HEK293 (cell line): ENCODE data around the gene RNASET2.

Experiments used
- CTCF ChIA-PET: fragments of 350-600 bp; formaldehyde crosslinking; extraction: SDS; loops from one replicate; lab custom pipeline; 2021; ENCODE audit warnings: antibody characterized with exemption; lab: Yijun Ruan, JAX
- POLR2A ChIA-PET: fragments of 300-600 bp; formaldehyde crosslinking; extraction: SDS; loops from one replicate; lab custom pipeline; 2020; ENCODE audit warnings: antibody characterized with exemption, inconsistent platforms; lab: Yijun Ruan, JAX
- H3K27ac ChIP-seq: fragments of 200-500 bp; sonication (Bioruptor generic); 2 replicates; pipeline ENCODE4 v1.5.1; 2014; ENCODE audit warnings: low read depth, low read length, control low read depth, inconsistent platforms; ENCODE audit errors: extremely low read depth
- H3K36me3 ChIP-seq, 2 experiments: fragments of 200-500 bp in 1 of 2; sonication (Bioruptor generic) in 1 of 2; 1 replicate in 1 of 2; 2 replicates in 1 of 2; pipeline ENCODE4 v1.5.1; 2014 to 2017; ENCODE audit warnings: inconsistent platforms in 2 of 2, low read length in 2 of 2; ENCODE audit not compliant: control insufficient read depth in 2 of 2, insufficient read depth in 1 of 2
- H3K4me1 ChIP-seq: fragments of 200-500 bp; sonication (Bioruptor generic); 2 replicates; pipeline ENCODE4 v1.5.1; 2014; ENCODE audit warnings: mild to moderate bottlenecking, low read length, inconsistent platforms; ENCODE audit not compliant: control insufficient read depth, insufficient read depth
- H3K4me3 ChIP-seq: 2 replicates; pipeline ENCODE4 v1.5.1; 2011; ENCODE audit warnings: low read depth, mild to moderate bottlenecking, control low read depth, low read length, moderate library complexity
- H3K9me3 ChIP-seq: fragments of 200-500 bp; sonication (Bioruptor generic); 2 replicates; pipeline ENCODE4 v1.5.1; 2014; ENCODE audit warnings: low read depth, low read length, inconsistent platforms; ENCODE audit not compliant: control insufficient read depth, insufficient read depth
- GLI4 ChIP-seq: fragments of 450-650 bp; formaldehyde crosslinking; IDR thresholded peaks from 2 replicates; pipeline ENCODE4 v1.5.1; 2016; ENCODE audit warnings: missing biosample characterization, missing genetic modification characterization
- IKZF3 ChIP-seq: fragments of 450-650 bp; IDR thresholded peaks from 2 replicates; pipeline ENCODE4 v1.5.0; 2018; ENCODE audit warnings: missing biosample characterization, mild to moderate bottlenecking, missing genetic modification characterization, moderate library complexity
- SCRT2 ChIP-seq: fragments of 450-650 bp; formaldehyde crosslinking; IDR thresholded peaks from 2 replicates; pipeline ENCODE4 v1.5.1; 2016; ENCODE audit warnings: missing biosample characterization, missing genetic modification characterization
- TCF7L2 ChIP-seq: IDR thresholded peaks from 2 replicates; pipeline ENCODE4 v1.6.1; 2011; ENCODE audit warnings: low read depth, mild to moderate bottlenecking, inconsistent platforms, low read length, moderate library complexity, borderline replicate concordance
- ZBTB8A ChIP-seq: fragments of 450-650 bp; formaldehyde crosslinking; IDR thresholded peaks from 2 replicates; pipeline ENCODE4 v1.5.1; 2016; ENCODE audit warnings: missing biosample characterization, missing genetic modification characterization
- ZFP37 ChIP-seq: fragments of 450-650 bp; formaldehyde crosslinking; IDR thresholded peaks from 2 replicates; pipeline ENCODE4 v1.5.1; 2016; ENCODE audit warnings: missing biosample characterization, missing genetic modification characterization
- ZFP69B ChIP-seq: fragments of 450-650 bp; formaldehyde crosslinking; IDR thresholded peaks from 2 replicates; pipeline ENCODE4 v1.5.1; 2016; ENCODE audit warnings: missing biosample characterization, missing genetic modification characterization
- ZNF112 ChIP-seq: fragments of 450-650 bp; formaldehyde crosslinking; IDR thresholded peaks from 2 replicates; pipeline ENCODE4 v1.5.0; 2017; ENCODE audit warnings: missing biosample characterization, missing genetic modification characterization
- ZNF174 ChIP-seq: fragments of 450-650 bp; formaldehyde crosslinking; IDR thresholded peaks from 2 replicates; pipeline ENCODE4 v1.5.0; 2017; ENCODE audit warnings: missing biosample characterization, mild to moderate bottlenecking, missing genetic modification characterization
- ZNF2 ChIP-seq: fragments of 450-650 bp; formaldehyde crosslinking; IDR thresholded peaks from 2 replicates; pipeline ENCODE4 v1.5.1; 2016; ENCODE audit warnings: missing biosample characterization, missing genetic modification characterization
- ZNF202 ChIP-seq: fragments of 450-650 bp; formaldehyde crosslinking; IDR thresholded peaks from 2 replicates; pipeline ENCODE4 v1.5.1; 2016; ENCODE audit warnings: missing biosample characterization, missing genetic modification characterization, borderline replicate concordance
- ZNF23 ChIP-seq: fragments of 450-650 bp; formaldehyde crosslinking; IDR thresholded peaks from 2 replicates; pipeline ENCODE4 v1.5.1; 2016; ENCODE audit warnings: missing biosample characterization, missing genetic modification characterization, borderline replicate concordance
- ZNF292 ChIP-seq: fragments of 450-650 bp; formaldehyde crosslinking; IDR thresholded peaks from 2 replicates; pipeline ENCODE4 v1.5.1; 2016; ENCODE audit warnings: low read depth, missing biosample characterization, missing genetic modification characterization, borderline replicate concordance
- ZNF341 ChIP-seq: fragments of 450-650 bp; formaldehyde crosslinking; IDR thresholded peaks from 2 replicates; pipeline ENCODE4; 2016; ENCODE audit warnings: low read depth, missing biosample characterization, missing genetic modification characterization
- ZNF560 ChIP-seq: fragments of 450-650 bp; formaldehyde crosslinking; IDR thresholded peaks from 2 replicates; pipeline ENCODE4 v1.5.1; 2017; ENCODE audit warnings: missing biosample characterization, missing genetic modification characterization, borderline replicate concordance
- ZNF610 ChIP-seq: fragments of 450-650 bp; formaldehyde crosslinking; IDR thresholded peaks from 2 replicates; pipeline ENCODE4 v1.5.1; 2016; ENCODE audit warnings: missing biosample characterization, missing genetic modification characterization, borderline replicate concordance
- ZNF76 ChIP-seq: fragments of 450-650 bp; formaldehyde crosslinking; IDR thresholded peaks from 2 replicates; pipeline ENCODE4; 2016; ENCODE audit warnings: low read depth, missing biosample characterization, missing genetic modification characterization, borderline replicate concordance
- ZNF830 ChIP-seq: fragments of 450-650 bp; IDR thresholded peaks from 2 replicates; pipeline ENCODE4 v1.5.0; 2018; ENCODE audit warnings: missing biosample characterization, missing genetic modification characterization, low read depth, mild to moderate bottlenecking, moderate library complexity
- TF ChIP-seq, protein P1 (sequence below): fragments of 450-650 bp; formaldehyde crosslinking; conservative IDR thresholded peaks from 2 replicates; pipeline ENCODE4 v1.5.1; 2016; ENCODE audit warnings: low read depth, missing biosample characterization, missing genetic modification characterization
- TF ChIP-seq, protein P2 (sequence below): fragments of 450-650 bp; formaldehyde crosslinking; IDR thresholded peaks from 2 replicates; pipeline ENCODE4 v1.5.1; 2016; ENCODE audit warnings: missing biosample characterization, missing genetic modification characterization
- TF ChIP-seq, protein P3 (sequence below): fragments of 450-650 bp; IDR thresholded peaks from 2 replicates; pipeline ENCODE4 v1.5.1; 2018; ENCODE audit warnings: missing biosample characterization, missing genetic modification characterization
- TF ChIP-seq, protein P4 (sequence below): fragments of 450-650 bp; formaldehyde crosslinking; IDR thresholded peaks from 2 replicates; pipeline ENCODE4 v1.5.1; 2016; ENCODE audit warnings: missing biosample characterization, missing genetic modification characterization
- TF ChIP-seq, protein P5 (sequence below): IDR thresholded peaks from 2 replicates; pipeline ENCODE4 v1.6.1; 2011; ENCODE audit warnings: mild to moderate bottlenecking, low read depth, low read length, borderline replicate concordance
- TF ChIP-seq, protein P6 (sequence below): fragments of 450-650 bp; formaldehyde crosslinking; IDR thresholded peaks from 2 replicates; pipeline ENCODE4; 2016; ENCODE audit warnings: missing biosample characterization, missing genetic modification characterization

The RNASET2 gene

DNA sequence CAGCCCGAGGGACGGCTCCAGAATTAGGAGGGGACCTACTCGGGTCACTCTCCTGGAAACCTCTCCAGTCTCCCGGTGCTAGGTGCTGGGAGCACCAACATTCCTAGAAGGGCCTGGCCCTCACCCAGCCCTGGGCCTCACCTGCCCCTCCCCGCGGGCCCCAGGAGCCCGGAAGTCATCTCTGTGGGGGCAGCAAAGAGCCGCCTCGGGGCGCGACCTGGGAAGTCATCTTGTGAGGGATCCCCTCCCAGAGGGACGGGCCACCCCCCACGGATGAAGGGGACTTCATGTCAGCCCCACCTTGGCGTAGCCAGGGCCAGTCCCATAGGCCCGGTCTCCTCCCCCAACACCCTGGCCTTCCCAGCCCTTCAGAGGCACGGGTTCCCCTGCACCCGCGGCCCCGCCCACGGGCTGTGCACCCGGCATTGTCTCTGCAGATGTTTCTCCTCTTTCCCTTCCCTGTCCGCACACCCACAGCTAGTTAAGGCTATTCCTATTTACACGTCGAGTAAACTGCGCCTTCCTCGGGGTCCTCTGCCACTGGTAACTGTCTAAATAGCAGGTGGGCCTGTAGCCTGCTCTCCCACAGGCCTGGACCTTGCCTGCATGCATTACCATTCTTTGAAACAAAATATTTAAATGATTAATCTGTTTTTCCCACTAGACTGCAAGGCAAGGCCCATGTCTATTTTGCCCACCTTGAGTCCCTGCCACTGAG is 896 bp upstream of the RNASET2 start (continued):
- TF ChIP-seq TCF7L2 (no peak), ZFP69B (tag by site-specific recombination) (no peak), GLI4 (no peak), ZFP37 (tag by site-specific recombination) (no peak), ZNF202 (tag by site-specific recombination) (no peak), ZBTB8A (tag by site-specific recombination) (no peak), ZNF341 (tag by site-specific recombination) (peak; percentile 78), ZNF23 (no peak)
- TF ChIP-seq, protein P1, sequence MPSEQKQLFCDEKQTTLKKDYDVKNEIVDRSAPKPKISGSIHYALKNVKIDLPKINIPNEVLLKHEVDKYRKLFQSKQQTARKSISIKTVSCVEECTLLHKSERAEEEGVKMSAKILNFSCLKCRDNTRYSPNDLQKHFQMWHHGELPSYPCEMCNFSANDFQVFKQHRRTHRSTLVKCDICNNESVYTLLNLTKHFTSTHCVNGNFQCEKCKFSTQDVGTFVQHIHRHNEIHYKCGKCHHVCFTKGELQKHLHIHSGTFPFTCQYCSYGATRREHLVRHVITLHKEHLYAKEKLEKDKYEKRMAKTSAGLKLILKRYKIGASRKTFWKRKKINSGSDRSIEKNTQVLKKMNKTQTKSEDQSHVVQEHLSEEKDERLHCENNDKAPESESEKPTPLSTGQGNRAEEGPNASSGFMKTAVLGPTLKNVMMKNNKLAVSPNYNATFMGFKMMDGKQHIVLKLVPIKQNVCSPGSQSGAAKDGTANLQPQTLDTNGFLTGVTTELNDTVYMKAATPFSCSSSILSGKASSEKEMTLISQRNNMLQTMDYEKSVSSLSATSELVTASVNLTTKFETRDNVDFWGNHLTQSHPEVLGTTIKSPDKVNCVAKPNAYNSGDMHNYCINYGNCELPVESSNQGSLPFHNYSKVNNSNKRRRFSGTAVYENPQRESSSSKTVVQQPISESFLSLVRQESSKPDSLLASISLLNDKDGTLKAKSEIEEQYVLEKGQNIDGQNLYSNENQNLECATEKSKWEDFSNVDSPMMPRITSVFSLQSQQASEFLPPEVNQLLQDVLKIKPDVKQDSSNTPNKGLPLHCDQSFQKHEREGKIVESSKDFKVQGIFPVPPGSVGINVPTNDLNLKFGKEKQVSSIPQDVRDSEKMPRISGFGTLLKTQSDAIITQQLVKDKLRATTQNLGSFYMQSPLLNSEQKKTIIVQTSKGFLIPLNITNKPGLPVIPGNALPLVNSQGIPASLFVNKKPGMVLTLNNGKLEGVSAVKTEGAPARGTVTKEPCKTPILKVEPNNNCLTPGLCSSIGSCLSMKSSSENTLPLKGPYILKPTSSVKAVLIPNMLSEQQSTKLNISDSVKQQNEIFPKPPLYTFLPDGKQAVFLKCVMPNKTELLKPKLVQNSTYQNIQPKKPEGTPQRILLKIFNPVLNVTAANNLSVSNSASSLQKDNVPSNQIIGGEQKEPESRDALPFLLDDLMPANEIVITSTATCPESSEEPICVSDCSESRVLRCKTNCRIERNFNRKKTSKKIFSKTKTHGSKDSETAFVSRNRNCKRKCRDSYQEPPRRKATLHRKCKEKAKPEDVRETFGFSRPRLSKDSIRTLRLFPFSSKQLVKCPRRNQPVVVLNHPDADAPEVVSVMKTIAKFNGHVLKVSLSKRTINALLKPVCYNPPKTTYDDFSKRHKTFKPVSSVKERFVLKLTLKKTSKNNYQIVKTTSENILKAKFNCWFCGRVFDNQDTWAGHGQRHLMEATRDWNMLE, result no peak
- TF ChIP-seq, protein P2, sequence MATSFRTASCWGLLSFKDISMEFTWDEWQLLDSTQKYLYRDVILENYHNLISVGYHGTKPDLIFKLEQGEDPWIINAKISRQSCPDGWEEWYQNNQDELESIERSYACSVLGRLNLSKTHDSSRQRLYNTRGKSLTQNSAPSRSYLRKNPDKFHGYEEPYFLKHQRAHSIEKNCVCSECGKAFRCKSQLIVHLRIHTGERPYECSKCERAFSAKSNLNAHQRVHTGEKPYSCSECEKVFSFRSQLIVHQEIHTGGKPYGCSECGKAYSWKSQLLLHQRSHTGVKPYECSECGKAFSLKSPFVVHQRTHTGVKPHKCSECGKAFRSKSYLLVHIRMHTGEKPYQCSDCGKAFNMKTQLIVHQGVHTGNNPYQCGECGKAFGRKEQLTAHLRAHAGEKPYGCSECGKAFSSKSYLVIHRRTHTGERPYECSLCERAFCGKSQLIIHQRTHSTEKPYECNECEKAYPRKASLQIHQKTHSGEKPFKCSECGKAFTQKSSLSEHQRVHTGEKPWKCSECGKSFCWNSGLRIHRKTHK, result no peak
- TF ChIP-seq, protein P3, sequence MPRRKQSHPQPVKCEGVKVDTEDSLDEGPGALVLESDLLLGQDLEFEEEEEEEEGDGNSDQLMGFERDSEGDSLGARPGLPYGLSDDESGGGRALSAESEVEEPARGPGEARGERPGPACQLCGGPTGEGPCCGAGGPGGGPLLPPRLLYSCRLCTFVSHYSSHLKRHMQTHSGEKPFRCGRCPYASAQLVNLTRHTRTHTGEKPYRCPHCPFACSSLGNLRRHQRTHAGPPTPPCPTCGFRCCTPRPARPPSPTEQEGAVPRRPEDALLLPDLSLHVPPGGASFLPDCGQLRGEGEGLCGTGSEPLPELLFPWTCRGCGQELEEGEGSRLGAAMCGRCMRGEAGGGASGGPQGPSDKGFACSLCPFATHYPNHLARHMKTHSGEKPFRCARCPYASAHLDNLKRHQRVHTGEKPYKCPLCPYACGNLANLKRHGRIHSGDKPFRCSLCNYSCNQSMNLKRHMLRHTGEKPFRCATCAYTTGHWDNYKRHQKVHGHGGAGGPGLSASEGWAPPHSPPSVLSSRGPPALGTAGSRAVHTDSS, result no peak
- TF ChIP-seq, protein P4, sequence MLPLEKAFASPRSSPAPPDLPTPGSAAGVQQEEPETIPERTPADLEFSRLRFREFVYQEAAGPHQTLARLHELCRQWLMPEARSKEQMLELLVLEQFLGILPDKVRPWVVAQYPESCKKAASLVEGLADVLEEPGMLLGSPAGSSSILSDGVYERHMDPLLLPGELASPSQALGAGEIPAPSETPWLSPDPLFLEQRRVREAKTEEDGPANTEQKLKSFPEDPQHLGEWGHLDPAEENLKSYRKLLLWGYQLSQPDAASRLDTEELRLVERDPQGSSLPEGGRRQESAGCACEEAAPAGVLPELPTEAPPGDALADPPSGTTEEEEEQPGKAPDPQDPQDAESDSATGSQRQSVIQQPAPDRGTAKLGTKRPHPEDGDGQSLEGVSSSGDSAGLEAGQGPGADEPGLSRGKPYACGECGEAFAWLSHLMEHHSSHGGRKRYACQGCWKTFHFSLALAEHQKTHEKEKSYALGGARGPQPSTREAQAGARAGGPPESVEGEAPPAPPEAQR (tag by site-specific recombination), result no peak

DNA sequence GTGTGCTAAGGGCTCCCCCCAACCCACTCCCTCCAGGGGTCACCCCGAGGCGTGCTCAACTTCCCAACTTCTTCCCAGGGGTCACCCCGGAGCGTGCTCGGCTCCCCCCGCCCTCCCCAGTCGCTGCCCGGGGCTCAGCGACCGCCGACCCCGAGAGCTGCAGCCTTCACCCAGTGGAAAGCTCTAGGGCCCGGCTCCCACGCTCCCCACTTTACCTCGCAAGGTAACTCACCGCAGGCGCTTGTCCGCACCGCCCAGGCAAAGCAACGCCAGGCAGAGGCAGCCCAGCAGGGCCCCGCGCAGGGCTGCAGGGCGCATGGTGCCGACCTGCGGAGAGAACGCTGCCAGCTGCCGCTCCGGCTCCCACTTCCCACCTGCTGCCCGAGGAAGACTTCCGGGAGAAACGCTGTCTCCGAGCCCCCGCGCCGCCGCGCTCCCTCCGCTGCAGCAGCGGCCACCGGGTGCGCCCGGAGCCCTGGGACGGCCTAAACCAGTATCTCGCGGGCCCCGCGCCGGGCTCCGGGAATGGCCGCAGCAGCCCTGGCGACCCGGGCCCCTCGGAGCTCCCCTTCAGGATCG is 396 bp downstream of the RNASET2 start:
- Histone ChIP-seq H3K4me1 (peaks cover 6% of the 10 kb centered on the region; the same call in 1 of the 2 replicates), H3K27ac (peak overlapping the region; percentile 42; the same call in 1 of the 2 replicates), H3K4me3 (peak overlapping the region; percentile 87), H3K36me3 (peaks cover 0 to 11% of the 10 kb centered on the region in 2 experiments; a peak in 1 of 3 replicates), H3K9me3 (no peaks in the 10 kb centered on the region)
- POLR2A ChIA-PET, result interaction anchor here (0.7 to 1.7 kb wide), 10 partner anchors 12 to 329 kb away, joined by 3 to 18 read pairs (median 3); partner anchors contain the start of genes CEP43 and RPS6KA2
- CTCF ChIA-PET, result interaction anchor here (0.5 to 1.5 kb wide), 8 partner anchors 34 to 293 kb away, joined by 3 to 6 read pairs (median 4); no protein-coding TSS in a partner anchor
- TF ChIP-seq SCRT2 (tag by site-specific recombination) (peak; percentile 51; the same call in 1 of the 2 replicates), ZNF830 (tag by site-specific recombination) (no peak), ZNF112 (no peak), ZNF174 (tag by site-specific recombination) (no peak), ZNF292 (no peak), ZNF560 (tag by site-specific recombination) (no peak), ZNF76 (tag by site-specific recombination) (0 out of 2 replicates have a peak, but pooled peaks have one; percentile 41), IKZF3 (0 out of 2 replicates have a peak, but pooled peaks have one; percentile 13), ZNF610 (tag by site-specific recombination) (0 out of 2 replicates have a peak, but pooled peaks have one; percentile 23), ZNF2 (tag by site-specific recombination) (peak; percentile 31; the same call in 1 of the 2 replicates)
- TF ChIP-seq, protein P5, sequence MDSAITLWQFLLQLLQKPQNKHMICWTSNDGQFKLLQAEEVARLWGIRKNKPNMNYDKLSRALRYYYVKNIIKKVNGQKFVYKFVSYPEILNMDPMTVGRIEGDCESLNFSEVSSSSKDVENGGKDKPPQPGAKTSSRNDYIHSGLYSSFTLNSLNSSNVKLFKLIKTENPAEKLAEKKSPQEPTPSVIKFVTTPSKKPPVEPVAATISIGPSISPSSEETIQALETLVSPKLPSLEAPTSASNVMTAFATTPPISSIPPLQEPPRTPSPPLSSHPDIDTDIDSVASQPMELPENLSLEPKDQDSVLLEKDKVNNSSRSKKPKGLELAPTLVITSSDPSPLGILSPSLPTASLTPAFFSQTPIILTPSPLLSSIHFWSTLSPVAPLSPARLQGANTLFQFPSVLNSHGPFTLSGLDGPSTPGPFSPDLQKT, result no peak
- TF ChIP-seq, protein P6, sequence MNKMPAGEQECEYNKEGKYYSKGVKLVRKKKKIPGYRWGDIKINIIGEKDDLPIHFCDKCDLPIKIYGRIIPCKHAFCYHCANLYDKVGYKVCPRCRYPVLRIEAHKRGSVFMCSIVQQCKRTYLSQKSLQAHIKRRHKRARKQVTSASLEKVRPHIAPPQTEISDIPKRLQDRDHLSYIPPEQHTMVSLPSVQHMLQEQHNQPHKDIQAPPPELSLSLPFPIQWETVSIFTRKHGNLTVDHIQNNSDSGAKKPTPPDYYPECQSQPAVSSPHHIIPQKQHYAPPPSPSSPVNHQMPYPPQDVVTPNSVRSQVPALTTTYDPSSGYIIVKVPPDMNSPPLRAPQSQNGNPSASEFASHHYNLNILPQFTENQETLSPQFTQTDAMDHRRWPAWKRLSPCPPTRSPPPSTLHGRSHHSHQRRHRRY (tag by site-specific recombination), result no peak
